Measurements from ENCODE around the gene CAMTA1. TPM values are rescaled to one million over a fixed set of nuclear protein-coding genes. Genes with fewer than 3 reads are reported as not detected.

CAMTA1 gene
- total RNA-seq, 1 donor from 2014 or later = 160 TPM

DNA sequence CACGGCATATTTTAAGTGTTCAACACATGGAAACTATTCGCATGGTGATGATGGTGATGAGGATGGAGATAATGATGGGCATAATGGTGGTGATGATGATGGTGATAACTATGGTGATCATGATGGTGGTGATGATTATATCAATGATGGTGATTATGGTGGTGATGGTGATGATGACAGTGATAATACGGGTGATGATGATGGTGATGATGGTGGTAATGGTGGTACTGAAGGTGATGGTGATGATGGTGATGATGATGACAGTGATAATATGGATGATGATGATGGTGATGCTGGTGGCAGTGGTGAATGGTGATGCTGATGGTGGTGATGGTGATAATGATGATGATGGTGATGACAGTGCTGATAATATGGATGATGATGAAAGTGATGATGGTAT, 644.0 kb downstream of the CAMTA1 start:
- H3K27ac ChIP-seq (replicated peaks) = no peak overlapping the region
- H3K9me3 ChIP-seq (replicated peaks) = no peaks in the 10 kb centered on the region
- no peaks in the 10 kb centered on the region for H3K27me3 ChIP-seq (ENCODE audit: low read depth)
- no peak overlapping the region for H3K4me3 ChIP-seq
- no peaks in the 10 kb centered on the region for H3K36me3 ChIP-seq
- H3K4me1 ChIP-seq = no peaks in the 10 kb centered on the region
- no peak for TF ChIP-seq CTCF (IDR thresholded peaks at IDR 0.05; ENCODE audit: borderline replicate concordance)
- no peak for DNase-seq
- intact Hi-C loops (cut with micrococcal nuclease) = no loop called here

DNA sequence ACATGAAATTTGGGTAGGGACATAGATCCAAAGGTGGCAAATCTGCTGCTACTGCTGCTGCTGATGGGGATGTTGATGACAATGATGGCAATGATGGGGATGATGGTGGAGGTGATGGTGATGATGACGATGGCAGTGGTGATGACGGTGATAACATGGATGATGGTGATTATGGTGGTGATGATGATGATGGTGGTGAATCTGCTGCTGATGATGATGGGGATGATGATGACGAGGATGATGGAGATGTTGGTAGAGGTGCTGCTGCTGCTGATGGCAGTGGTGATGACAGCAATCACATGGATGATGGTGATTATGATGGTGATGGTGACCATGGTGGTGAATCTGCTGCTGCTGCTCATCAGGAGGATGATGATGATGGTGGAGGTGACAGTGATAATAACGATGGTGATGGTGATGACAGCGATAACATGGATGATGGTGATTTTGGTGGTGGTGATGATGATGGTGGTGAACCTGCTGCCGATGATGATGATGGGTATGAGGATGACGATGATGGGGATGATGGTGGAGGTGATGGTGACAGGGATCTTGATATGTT, 644.9 kb downstream of the CAMTA1 start:
- no peaks in the 10 kb centered on the region for H3K36me3 ChIP-seq
- intact Hi-C loops (cut with micrococcal nuclease) = no loop called here
- TF ChIP-seq CTCF (IDR thresholded peaks at IDR 0.05; ENCODE audit: borderline replicate concordance) = no peak

DNA sequence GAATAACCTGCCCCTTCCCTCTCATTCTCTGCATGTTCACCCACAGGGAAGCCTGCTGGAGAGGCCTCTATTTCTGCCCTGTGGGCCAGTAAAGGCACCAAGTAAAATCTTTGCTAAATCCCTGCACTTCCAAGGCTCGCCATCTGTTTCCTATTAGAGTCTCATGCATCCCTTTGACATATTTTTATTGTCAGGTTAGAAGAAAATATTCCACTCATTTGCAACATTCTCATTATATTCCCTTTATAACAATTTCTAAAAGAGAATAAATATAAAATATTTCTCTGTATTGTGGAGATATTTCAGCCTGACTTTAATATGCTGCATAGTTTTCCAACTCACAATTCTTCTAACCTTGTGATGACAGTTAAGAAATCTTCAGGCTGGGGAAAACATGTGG, 645.4 kb downstream of the CAMTA1 start:
- Histone ChIP-seq H3K36me3 (no peaks in the 10 kb centered on the region), H3K4me3 (no peak overlapping the region), H3K27me3 (ENCODE audit: low read depth) (no peaks in the 10 kb centered on the region), H3K9me3 (replicated peaks) (no peaks in the 10 kb centered on the region), H3K27ac (replicated peaks) (no peak overlapping the region), H3K4me1 (no peaks in the 10 kb centered on the region)
- DNase-seq = no peak
- no peak for TF ChIP-seq CTCF (IDR thresholded peaks at IDR 0.05; ENCODE audit: borderline replicate concordance)
- intact Hi-C loops (cut with micrococcal nuclease) = no loop called here

More for the DNA sequence above, 644.9 kb downstream of the CAMTA1 start:
- H3K4me3 ChIP-seq = no peak overlapping the region
- no peak for DNase-seq
- no peak overlapping the region for H3K27ac ChIP-seq (replicated peaks)
- no peaks in the 10 kb centered on the region for H3K4me1 ChIP-seq
- H3K9me3 ChIP-seq (replicated peaks) = no peaks in the 10 kb centered on the region
- H3K27me3 ChIP-seq (ENCODE audit: low read depth) = no peaks in the 10 kb centered on the region

GRCh38 chr1:7432102-7432899, 647.0 kb downstream of the CAMTA1 start:
- intact Hi-C loops (cut with micrococcal nuclease) = no loop called here
- DNase-seq = no peak

DNA sequence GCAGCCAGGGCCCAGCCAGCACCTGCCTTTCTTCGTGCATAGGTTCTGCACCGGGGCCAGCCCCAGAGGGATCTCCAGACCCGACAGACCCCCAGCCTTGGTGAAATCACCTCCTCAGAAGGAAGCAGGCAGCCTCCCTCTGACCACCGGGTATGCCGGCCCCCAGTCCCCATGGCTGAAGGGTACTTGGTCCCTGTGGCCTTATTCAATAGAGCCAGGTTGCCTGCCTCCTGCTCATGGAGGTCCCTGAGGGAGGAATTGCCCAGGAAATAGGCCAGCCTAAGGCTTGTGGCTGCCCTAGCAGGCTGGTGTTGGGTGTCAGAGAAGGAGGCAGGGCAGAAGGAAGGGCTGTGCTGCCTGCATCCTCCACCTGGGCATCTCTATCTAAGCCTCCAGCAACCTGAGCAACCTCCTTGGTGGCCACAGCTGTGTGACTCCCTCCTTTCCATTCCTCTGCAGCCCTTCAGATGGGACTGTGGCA, 647.7 kb downstream of the CAMTA1 start:
- Histone ChIP-seq H3K27ac (replicated peaks) (no peak overlapping the region), H3K36me3 (no peaks in the 10 kb centered on the region), H3K4me1 (no peaks in the 10 kb centered on the region), H3K9me3 (replicated peaks) (no peaks in the 10 kb centered on the region), H3K4me3 (no peak overlapping the region), H3K27me3 (ENCODE audit: low read depth) (no peaks in the 10 kb centered on the region)
- intact Hi-C loops (cut with micrococcal nuclease) = no loop called here
- DNase-seq = no peak
- no peak for TF ChIP-seq CTCF (IDR thresholded peaks at IDR 0.05; ENCODE audit: borderline replicate concordance)

More at GRCh38 chr1:7432102-7432899, 647.0 kb downstream of the CAMTA1 start:
- Histone ChIP-seq H3K4me1 (no peaks in the 10 kb centered on the region), H3K9me3 (replicated peaks) (no peaks in the 10 kb centered on the region), H3K27me3 (ENCODE audit: low read depth) (no peaks in the 10 kb centered on the region), H3K36me3 (no peaks in the 10 kb centered on the region), H3K27ac (replicated peaks) (no peak overlapping the region), H3K4me3 (no peak overlapping the region)
- no peak for TF ChIP-seq CTCF (IDR thresholded peaks at IDR 0.05; ENCODE audit: borderline replicate concordance)

Measured in left ventricle myocardium inferior (tissue), 1 donor.